Measurements from ENCODE around the gene CYLD. TPM values are rescaled to one million over a fixed set of nuclear protein-coding genes. Genes with fewer than 3 reads are reported as not detected.

The CYLD gene
- total RNA-seq, 1 donor from 2014 or later, result 30.7 TPM

- Mint-ChIP-seq H3K27ac (ENCODE audit: unreplicated experiment) (no peak overlapping the region), H3K4me3 (ENCODE audit: unreplicated experiment) (no peak overlapping the region), H3K36me3 (ENCODE audit: low read depth, unreplicated experiment) (peaks cover 7% of the 10 kb centered on the region), H3K27me3 (ENCODE audit: unreplicated experiment) (peaks cover 10% of the 10 kb centered on the region), H3K9me3 (ENCODE audit: unreplicated experiment) (no peaks in the 10 kb centered on the region), H3K4me1 (ENCODE audit: unreplicated experiment) (peaks cover 5% of the 10 kb centered on the region)
- TF ChIP-seq, protein P1, sequence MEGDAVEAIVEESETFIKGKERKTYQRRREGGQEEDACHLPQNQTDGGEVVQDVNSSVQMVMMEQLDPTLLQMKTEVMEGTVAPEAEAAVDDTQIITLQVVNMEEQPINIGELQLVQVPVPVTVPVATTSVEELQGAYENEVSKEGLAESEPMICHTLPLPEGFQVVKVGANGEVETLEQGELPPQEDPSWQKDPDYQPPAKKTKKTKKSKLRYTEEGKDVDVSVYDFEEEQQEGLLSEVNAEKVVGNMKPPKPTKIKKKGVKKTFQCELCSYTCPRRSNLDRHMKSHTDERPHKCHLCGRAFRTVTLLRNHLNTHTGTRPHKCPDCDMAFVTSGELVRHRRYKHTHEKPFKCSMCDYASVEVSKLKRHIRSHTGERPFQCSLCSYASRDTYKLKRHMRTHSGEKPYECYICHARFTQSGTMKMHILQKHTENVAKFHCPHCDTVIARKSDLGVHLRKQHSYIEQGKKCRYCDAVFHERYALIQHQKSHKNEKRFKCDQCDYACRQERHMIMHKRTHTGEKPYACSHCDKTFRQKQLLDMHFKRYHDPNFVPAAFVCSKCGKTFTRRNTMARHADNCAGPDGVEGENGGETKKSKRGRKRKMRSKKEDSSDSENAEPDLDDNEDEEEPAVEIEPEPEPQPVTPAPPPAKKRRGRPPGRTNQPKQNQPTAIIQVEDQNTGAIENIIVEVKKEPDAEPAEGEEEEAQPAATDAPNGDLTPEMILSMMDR (IDR thresholded peaks at IDR 0.05; ENCODE audit: unreplicated experiment), result no peak
- no peak for DNase-seq (ENCODE audit: low spot score)
Measured at GRCh38 chr16:50717091-50717490, 24.8 kb upstream of the CYLD start.

GRCh38 chr16:50717494-50717893, 24.4 kb upstream of the CYLD start:
- Mint-ChIP-seq H3K36me3 (ENCODE audit: low read depth, unreplicated experiment) (peaks cover 7% of the 10 kb centered on the region), H3K4me1 (ENCODE audit: unreplicated experiment) (peaks cover 3% of the 10 kb centered on the region), H3K27me3 (ENCODE audit: unreplicated experiment) (peaks cover 8% of the 10 kb centered on the region), H3K4me3 (ENCODE audit: unreplicated experiment) (no peak overlapping the region), H3K27ac (ENCODE audit: unreplicated experiment) (no peak overlapping the region), H3K9me3 (ENCODE audit: unreplicated experiment) (no peaks in the 10 kb centered on the region)
- TF ChIP-seq, protein P1 (IDR thresholded peaks at IDR 0.05; ENCODE audit: unreplicated experiment), result no peak
- DNase-seq (ENCODE audit: low spot score), result no peak

- Mint-ChIP-seq H3K4me3 (ENCODE audit: unreplicated experiment) (no peak overlapping the region), H3K4me1 (ENCODE audit: unreplicated experiment) (peaks cover 3% of the 10 kb centered on the region), H3K9me3 (ENCODE audit: unreplicated experiment) (no peaks in the 10 kb centered on the region), H3K27ac (ENCODE audit: unreplicated experiment) (no peak overlapping the region), H3K27me3 (ENCODE audit: unreplicated experiment) (peaks cover 6% of the 10 kb centered on the region), H3K36me3 (ENCODE audit: low read depth, unreplicated experiment) (peaks cover 7% of the 10 kb centered on the region)
- DNase-seq (ENCODE audit: low spot score), result no peak
- TF ChIP-seq, protein P1 (IDR thresholded peaks at IDR 0.05; ENCODE audit: unreplicated experiment), result no peak
Measured at GRCh38 chr16:50718061-50718760, 23.7 kb upstream of the CYLD start.

GRCh38 chr16:50718761-50719400, 23.0 kb upstream of the CYLD start:
- Mint-ChIP-seq H3K4me3 (ENCODE audit: unreplicated experiment) (no peak overlapping the region), H3K4me1 (ENCODE audit: unreplicated experiment) (peaks cover 3% of the 10 kb centered on the region), H3K27me3 (ENCODE audit: unreplicated experiment) (peaks cover 6% of the 10 kb centered on the region), H3K27ac (ENCODE audit: unreplicated experiment) (no peak overlapping the region), H3K36me3 (ENCODE audit: low read depth, unreplicated experiment) (peaks cover 3% of the 10 kb centered on the region), H3K9me3 (ENCODE audit: unreplicated experiment) (no peaks in the 10 kb centered on the region)
- DNase-seq (ENCODE audit: low spot score), result no peak
- TF ChIP-seq, protein P1 (IDR thresholded peaks at IDR 0.05; ENCODE audit: unreplicated experiment), result no peak
